Mucosa of descending colon (tissue), 3 donors: Measurements from ENCODE around the gene DDR2. TPM values are rescaled to one million over a fixed set of nuclear protein-coding genes. Genes with fewer than 3 reads are reported as not detected.
"Not testable (repeated sequence)": the region's sequence is repeated elsewhere in the genome, so short reads cannot be mapped to it uniquely, and the experiment has no call there.

Experiments used
- ATAC-seq: fragments of 200-7000 bp; cut with Tn5 transposase; one replicate; pipeline ENCODE4 v1.9.1; 2020; ENCODE audit warnings: mild to moderate bottlenecking, moderate library complexity
- DNase-seq, 3 donors: peaks; one replicate each; pipeline ENCODE4 v3.0.0-alpha.2; 2020
- H3K36me3 ChIP-seq: fragments of 200-600 bp; one replicate; pipeline ENCODE4 v1.8.0; 2021; ENCODE audit warnings: low read depth, mild to moderate bottlenecking
- H3K4me1 ChIP-seq: fragments of 200-600 bp; one replicate; pipeline ENCODE4 v1.8.0; 2021; ENCODE audit warnings: low read depth, mild to moderate bottlenecking
- H3K4me3 ChIP-seq: fragments of 200-600 bp; one replicate; pipeline ENCODE4 v1.8.0; 2021; ENCODE audit warnings: mild to moderate bottlenecking
- H3K9me3 ChIP-seq: fragments of 200-600 bp; one replicate; pipeline ENCODE4 v1.8.0; 2021; ENCODE audit warnings: mild to moderate bottlenecking
- CTCF ChIP-seq: fragments of 200-600 bp; IDR thresholded peaks from one replicate; pipeline ENCODE4 v1.8.0; 2022; ENCODE audit warnings: antibody characterized with exemption, mild to moderate bottlenecking
- intact Hi-C, 2 donors: fragments of 100-400 bp; cut with DNase I in 1 of 2; cut with micrococcal nuclease in 1 of 2; formaldehyde crosslinking; loops; one replicate each; pipeline versions ENCODE4 v1.11.0 to v1.11.1; 2022; cut with DNase I, micrococcal nuclease
- total RNA-seq, 3 donors: library from RNA; stranded (reverse); fragmentation: NEBNext Ultra II Directional in 2 of 3; extraction: Animal tissue kit (Norgen Biotek cat#: 25700) in 2 of 3; gene quantifications; one replicate each; pipeline versions ENCODE4 v1.2.1 to v1.2.4, GENCODE V29; 2021 to 2023
- donor health status: DM: no; HTN: no; CAD: no; lungs with moderate emphysema.
- donor health status: DM: no; HTN: no; CAD: no.
- donor health status: DM: no; HTN: yes; CAD: no.

DDR2 gene
- total RNA-seq, 3 donors from 2014 or later, result 13.3 to 203 (median 28.0) TPM

- ATAC-seq, result no peak
- H3K4me1 ChIP-seq, result peaks cover 8% of the 10 kb centered on the region
- DNase-seq, result no peak
- H3K9me3 ChIP-seq, result no peaks in the 10 kb centered on the region
- H3K36me3 ChIP-seq, result no peaks in the 10 kb centered on the region
- H3K4me3 ChIP-seq, result no peak overlapping the region
- intact Hi-C loops, result no loop called here
- TF ChIP-seq CTCF, result no peak
Measured at GRCh38 chr1:162733336-162733590, 101.0 kb downstream of the DDR2 start.

- Histone ChIP-seq H3K4me1 (peaks cover under 1% of the 10 kb centered on the region), H3K9me3 (no peaks in the 10 kb centered on the region), H3K36me3 (no peaks in the 10 kb centered on the region), H3K4me3 (no peak overlapping the region)
- ATAC-seq (peak; percentile 73), DNase-seq (no peak)
- intact Hi-C loops, result no loop called here
- no peak for TF ChIP-seq CTCF
Measured at GRCh38 chr1:162734047-162734446, 101.8 kb downstream of the DDR2 start.

GRCh38 chr1:162736184-162736583 lies 103.9 kb downstream of the DDR2 start:
- ATAC-seq, result no peak
- Histone ChIP-seq H3K4me3 (no peak overlapping the region), H3K9me3 (no peaks in the 10 kb centered on the region), H3K36me3 (no peaks in the 10 kb centered on the region), H3K4me1 (peaks cover 7% of the 10 kb centered on the region)
- DNase-seq, result no peak
- intact Hi-C loops, result no loop called here
- no peak for TF ChIP-seq CTCF

GRCh38 chr1:162736633-162737067 lies 104.4 kb downstream of the DDR2 start:
- DNase-seq, result no peak
- Histone ChIP-seq H3K4me3 (no peak overlapping the region), H3K9me3 (no peaks in the 10 kb centered on the region), H3K4me1 (peaks cover 11% of the 10 kb centered on the region), H3K36me3 (no peaks in the 10 kb centered on the region)
- ATAC-seq, result no peak
- intact Hi-C loops, result no loop called here
- TF ChIP-seq CTCF, result no peak

GRCh38 chr1:162740755-162741154 lies 108.5 kb downstream of the DDR2 start:
- ATAC-seq, result peak; percentile 99
- intact Hi-C loops, result no loop called here
- DNase-seq, result peak in 2 of 3 donors; percentile 38 to 93
- Histone ChIP-seq H3K9me3 (no peaks in the 10 kb centered on the region), H3K4me3 (no peak overlapping the region), H3K4me1 (peaks cover 12% of the 10 kb centered on the region), H3K36me3 (no peaks in the 10 kb centered on the region)
- no peak for TF ChIP-seq CTCF

- Histone ChIP-seq H3K36me3 (no peaks in the 10 kb centered on the region), H3K4me1 (peaks cover 12% of the 10 kb centered on the region), H3K9me3 (no peaks in the 10 kb centered on the region), H3K4me3 (no peak overlapping the region)
- no peak for ATAC-seq
- TF ChIP-seq CTCF, result no peak
- intact Hi-C loops, result no loop called here
- DNase-seq, result no peak
Measured at GRCh38 chr1:162741574-162741973, 109.3 kb downstream of the DDR2 start.

- H3K4me1 ChIP-seq, intact Hi-C loops, DNase-seq, ATAC-seq, H3K4me3 ChIP-seq, H3K36me3 ChIP-seq, H3K9me3 ChIP-seq: not testable (repeated sequence)
Measured at GRCh38 chr1:162746264-162746942, 114.1 kb downstream of the DDR2 start.
